GM21576 (cell line): ENCODE results near the gene PTGER3.

ENCODE experiments used
- ATAC-seq: cut with Tn5 transposase; IDR thresholded peaks from one replicate; pipeline ENCODE4 v1.9.1; 2021; ENCODE audit warnings: mild to moderate bottlenecking, moderate library complexity; ENCODE audit not compliant: unreplicated experiment

Gene PTGER3

GRCh38 chr1:71047635-71048607 lies at the start of gene PTGER3:
TSS of gene PTGER3 (minus strand) at chr1:71047816. CDS start at chr1:71047577, 239 bp downstream.
- ATAC-seq, result peak; percentile 41

GRCh38 chr1:71094913-71095312 lies 47.3 kb upstream of the PTGER3 start:
- ATAC-seq, result no peak

- no peak for ATAC-seq
These were observed 46.3 kb upstream of the PTGER3 start for GRCh38 chr1:71093938-71094337.

GRCh38 chr1:71089536-71090270 lies 42.1 kb upstream of the PTGER3 start:
- no peak for ATAC-seq

GRCh38 chr1:71088645-71089287 lies 41.1 kb upstream of the PTGER3 start:
- ATAC-seq, result no peak

GRCh38 chr1:71087713-71088112 lies 40.1 kb upstream of the PTGER3 start:
- no peak for ATAC-seq

- ATAC-seq, result no peak
These were observed 39.4 kb upstream of the PTGER3 start for GRCh38 chr1:71087060-71087459.

- ATAC-seq, result no peak
These were observed 38.7 kb upstream of the PTGER3 start for GRCh38 chr1:71086331-71086730.

GRCh38 chr1:71083271-71083670 lies 35.7 kb upstream of the PTGER3 start:
- ATAC-seq, result no peak

GRCh38 chr1:71081697-71082080 lies 34.1 kb upstream of the PTGER3 start:
- no peak for ATAC-seq

GRCh38 chr1:71080739-71081696 lies 33.4 kb upstream of the PTGER3 start, which contains the start of gene ZRANB2:
TSS of gene ZRANB2 (minus strand) at chr1:71081035. CDS start at chr1:71080995, 40 bp downstream.
- ATAC-seq, result peak; percentile 100

- ATAC-seq, result no peak
These were observed 32.7 kb upstream of the PTGER3 start for GRCh38 chr1:71080230-71080738.

- ATAC-seq, result no peak
These were observed 27.1 kb upstream of the PTGER3 start for GRCh38 chr1:71074681-71075080.

GRCh38 chr1:71072273-71072672 lies 24.7 kb upstream of the PTGER3 start:
- ATAC-seq, result no peak

- no peak for ATAC-seq
These were observed 24.1 kb upstream of the PTGER3 start for GRCh38 chr1:71071720-71072119.

- ATAC-seq, result peak; percentile 96
These were observed 21.0 kb upstream of the PTGER3 start for GRCh38 chr1:71068325-71069240.

- no peak for ATAC-seq
These were observed 7.2 kb upstream of the PTGER3 start for GRCh38 chr1:71054791-71055190.

- ATAC-seq, result no peak
These were observed 6.7 kb upstream of the PTGER3 start for GRCh38 chr1:71054281-71054731.

- no peak for ATAC-seq
These were observed 6.1 kb upstream of the PTGER3 start for GRCh38 chr1:71053758-71054157.
